ENCODE results near the gene CUEDC1. TPM values are rescaled to one million over a fixed set of nuclear protein-coding genes. Genes with fewer than 3 reads are reported as not detected.

The CUEDC1 gene
- total RNA-seq, 4 donors from 2014 or later = 20.2 to 27.3 (median 24.6) TPM

GRCh38 chr17:57895382-57896060 lies 59.7 kb downstream of the CUEDC1 start:
- 65% methylated on average over 8 of the region's 8 CpGs; no CpG with 5 or more reads in 1 of the 2 donors for WGBS, 2 donors (ENCODE audit: low coverage in 1 of 2)
- Histone ChIP-seq H3K4me3 (no peak overlapping the region), H3K36me3 (no peaks in the 10 kb centered on the region), H3K4me1 (peaks cover 55 to 82% (median 63%) of the 10 kb centered on the region in 4 donors), H3K27ac (peak overlapping the region; percentile 88 to 98 (median 92)), H3K9me3 (no peaks in the 10 kb centered on the region), H3K27me3 (no peaks in the 10 kb centered on the region)
- intact Hi-C loops (cut with DNase I; ENCODE audit: low total_unique reads) = no loop called here
- TF ChIP-seq EP300 (IDR thresholded peaks at IDR 0.05; ENCODE audit: low read depth) (no peak), POLR2A (IDR thresholded peaks at IDR 0.05) (no peak), POLR2AphosphoS5 (IDR thresholded peaks at IDR 0.05) (no peak), CTCF (IDR thresholded peaks at IDR 0.05) (no peak)
- in situ Hi-C loops (cut with MboI; ENCODE audit: low pct_ligation_motif_present in 1 of 4, low pct_unique_long_range_greater_than_20kb in 1 of 4, low sequenced_read_pairs in 3 of 4) = no loop called here
- no peak for DNase-seq

- peaks cover 55 to 82% (median 62%) of the 10 kb centered on the region in 4 donors for H3K4me1 ChIP-seq
- H3K27me3 ChIP-seq = no peaks in the 10 kb centered on the region
- H3K36me3 ChIP-seq = no peaks in the 10 kb centered on the region
- in situ Hi-C loops (cut with MboI; ENCODE audit: low pct_ligation_motif_present in 1 of 4, low pct_unique_long_range_greater_than_20kb in 1 of 4, low sequenced_read_pairs in 3 of 4) (loop anchor here in 1 of 4 donors (5.0 kb wide), 1 partner anchor 102 kb away; no protein-coding TSS in a partner anchor), intact Hi-C loops (cut with DNase I; ENCODE audit: low total_unique reads) (loop anchor here (5.0 kb wide), 2 partner anchors 38 to 47 kb away; no protein-coding TSS in a partner anchor)
- peak overlapping the region; percentile 88 to 98 (median 92) for H3K27ac ChIP-seq
- no peak for DNase-seq
- H3K9me3 ChIP-seq = no peaks in the 10 kb centered on the region
- no peak overlapping the region for H3K4me3 ChIP-seq
- TF ChIP-seq CTCF (IDR thresholded peaks at IDR 0.05) (no peak), POLR2A (IDR thresholded peaks at IDR 0.05) (no peak), POLR2AphosphoS5 (IDR thresholded peaks at IDR 0.05) (no peak), EP300 (IDR thresholded peaks at IDR 0.05; ENCODE audit: low read depth) (no peak)
- 92% methylated on average over 1 of the region's 1 CpG for WGBS, 2 donors (ENCODE audit: low coverage in 1 of 2)
These were observed 60.4 kb downstream of the CUEDC1 start for GRCh38 chr17:57894848-57895247.

GRCh38 chr17:57892820-57893595 lies 62.2 kb downstream of the CUEDC1 start:
- H3K4me1 ChIP-seq = peaks cover 47 to 79% (median 59%) of the 10 kb centered on the region in 4 donors
- intact Hi-C loops (cut with DNase I; ENCODE audit: low total_unique reads) (loop anchor here (5.0 kb wide), 2 partner anchors 36 to 49 kb away; no protein-coding TSS in a partner anchor), in situ Hi-C loops (cut with MboI; ENCODE audit: low pct_ligation_motif_present in 1 of 4, low pct_unique_long_range_greater_than_20kb in 1 of 4, low sequenced_read_pairs in 3 of 4) (loop anchor here in 1 of 4 donors (5.0 kb wide), 1 partner anchor 104 kb away; no protein-coding TSS in a partner anchor)
- H3K4me3 ChIP-seq = peak overlapping the region in 2 of 4 donors; percentile 5 to 18
- DNase-seq = peak; percentile 81
- no peaks in the 10 kb centered on the region for H3K27me3 ChIP-seq
- peak overlapping the region; percentile 88 to 98 (median 92) for H3K27ac ChIP-seq
- WGBS, 2 donors (ENCODE audit: low coverage in 1 of 2) = 20% methylated on average over 16 of the region's 16 CpGs; no CpG with 5 or more reads in 1 of the 2 donors
- peak; percentile 83 for TF ChIP-seq EP300 (IDR thresholded peaks at IDR 0.05; ENCODE audit: low read depth)
- peak; percentile 36 for TF ChIP-seq POLR2A (IDR thresholded peaks at IDR 0.05)
- peak; percentile 81 to 89 (median 83) for TF ChIP-seq POLR2AphosphoS5 (IDR thresholded peaks at IDR 0.05)
- peak in 3 of 5 experiments; percentile 4 to 48 (median 18) for TF ChIP-seq CTCF (IDR thresholded peaks at IDR 0.05)
- H3K9me3 ChIP-seq = no peaks in the 10 kb centered on the region
- no peaks in the 10 kb centered on the region for H3K36me3 ChIP-seq

Data from transverse colon (tissue), 4 donors.